Measurements from ENCODE around the gene FUT3. TPM values are rescaled to one million over a fixed set of nuclear protein-coding genes. Genes with fewer than 3 reads are reported as not detected.

The FUT3 gene
- total RNA-seq, 2 donors from 2014 or later = 1.3 TPM; not detected in 1

DNA sequence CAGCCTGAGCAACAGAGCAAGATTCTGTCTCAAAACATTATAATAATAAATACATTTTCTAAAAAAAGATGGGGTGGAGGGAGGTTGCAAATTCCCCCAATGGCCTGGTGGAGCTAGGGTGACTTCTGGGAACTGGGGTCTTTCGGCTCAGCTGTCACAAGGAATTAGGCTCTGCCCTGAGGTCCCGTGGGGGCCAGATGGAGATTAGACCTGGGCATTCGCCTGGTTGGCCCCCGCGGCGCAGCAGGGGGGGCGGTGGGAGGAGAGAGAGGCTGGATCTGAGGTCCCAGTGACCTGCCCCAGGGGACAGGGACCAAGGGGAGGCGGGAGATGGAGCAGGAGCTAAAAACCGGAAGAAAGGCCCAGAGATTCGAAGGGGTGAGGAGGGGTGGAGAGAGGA, 26.5 kb downstream of the FUT3 start:
- H3K27ac Mint-ChIP-seq = no peak overlapping the region

DNA sequence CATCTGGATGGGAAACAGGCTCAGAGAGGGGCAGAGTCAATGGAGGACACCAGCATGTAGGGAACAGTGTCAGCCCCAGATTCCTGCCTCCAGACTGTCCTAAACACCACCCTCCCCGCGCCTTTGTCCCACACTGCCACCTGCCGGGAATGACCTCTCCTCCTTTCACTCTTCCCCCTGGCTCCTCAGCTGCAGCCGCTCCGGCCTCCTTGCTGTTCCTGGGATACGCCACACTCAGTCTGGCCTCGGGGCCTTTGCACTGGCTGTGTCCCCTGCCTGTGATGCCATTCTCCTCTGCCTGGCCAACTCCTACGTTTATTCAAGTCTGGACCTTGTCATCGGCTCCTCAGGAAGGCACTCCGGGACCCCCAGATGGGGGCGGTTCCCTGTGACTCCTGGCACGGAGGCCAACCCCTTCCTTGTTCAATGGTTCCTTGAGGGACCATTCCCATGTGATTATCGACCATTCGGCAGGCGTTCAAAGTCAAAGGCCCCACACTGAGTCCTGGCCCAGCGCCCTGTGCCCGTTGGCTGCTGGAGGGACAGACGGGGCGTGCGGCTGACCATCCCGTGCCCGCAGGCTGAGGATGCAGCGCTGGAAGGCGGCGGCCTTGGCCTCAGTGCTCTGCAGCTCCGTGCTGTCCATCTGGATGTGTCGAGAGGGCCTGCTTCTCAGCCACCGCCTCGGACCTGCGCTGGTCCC, 27.5 kb downstream of the FUT3 start:
- Mint-ChIP-seq H3K27ac (no peak overlapping the region), H3K4me1 (no peaks in the 10 kb centered on the region), H3K27me3 (ENCODE audit: insufficient read depth) (peaks cover 2% of the 10 kb centered on the region), H3K9me3 (peaks cover 2% of the 10 kb centered on the region), H3K4me3 (no peak overlapping the region), H3K36me3 (ENCODE audit: low read depth) (peaks cover 2% of the 10 kb centered on the region)
- DNase-seq = peak; percentile 87
- H3K9ac ChIP-seq (ENCODE audit: extremely low read depth, low read length, poor library complexity, severe bottlenecking) = no peak overlapping the region
- H3K27me3 ChIP-seq (ENCODE audit: control insufficient read depth, insufficient read depth, low read length, poor library complexity, severe bottlenecking) = no peaks in the 10 kb centered on the region
- TF ChIP-seq, protein P1, sequence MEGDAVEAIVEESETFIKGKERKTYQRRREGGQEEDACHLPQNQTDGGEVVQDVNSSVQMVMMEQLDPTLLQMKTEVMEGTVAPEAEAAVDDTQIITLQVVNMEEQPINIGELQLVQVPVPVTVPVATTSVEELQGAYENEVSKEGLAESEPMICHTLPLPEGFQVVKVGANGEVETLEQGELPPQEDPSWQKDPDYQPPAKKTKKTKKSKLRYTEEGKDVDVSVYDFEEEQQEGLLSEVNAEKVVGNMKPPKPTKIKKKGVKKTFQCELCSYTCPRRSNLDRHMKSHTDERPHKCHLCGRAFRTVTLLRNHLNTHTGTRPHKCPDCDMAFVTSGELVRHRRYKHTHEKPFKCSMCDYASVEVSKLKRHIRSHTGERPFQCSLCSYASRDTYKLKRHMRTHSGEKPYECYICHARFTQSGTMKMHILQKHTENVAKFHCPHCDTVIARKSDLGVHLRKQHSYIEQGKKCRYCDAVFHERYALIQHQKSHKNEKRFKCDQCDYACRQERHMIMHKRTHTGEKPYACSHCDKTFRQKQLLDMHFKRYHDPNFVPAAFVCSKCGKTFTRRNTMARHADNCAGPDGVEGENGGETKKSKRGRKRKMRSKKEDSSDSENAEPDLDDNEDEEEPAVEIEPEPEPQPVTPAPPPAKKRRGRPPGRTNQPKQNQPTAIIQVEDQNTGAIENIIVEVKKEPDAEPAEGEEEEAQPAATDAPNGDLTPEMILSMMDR (conservative IDR thresholded peaks at IDR 0.05) = peak; percentile 54
- H3K4me1 ChIP-seq (ENCODE audit: control insufficient read depth, insufficient read depth, low read length) = no peaks in the 10 kb centered on the region
- no peak overlapping the region for H3K27ac ChIP-seq (ENCODE audit: low read depth, low read length)
- H3K9me3 ChIP-seq (ENCODE audit: control insufficient read depth, low read length) = no peaks in the 10 kb centered on the region
- no peak overlapping the region for H3K4me3 ChIP-seq (ENCODE audit: low read length)
- WGBS, 2 experiments (ENCODE audit: insufficient coverage in 1 of 2, insufficient read length in 1 of 2) = 87% methylated on average over 25 to 30 of the region's 30 CpGs
- no peaks in the 10 kb centered on the region for H3K36me3 ChIP-seq (ENCODE audit: control insufficient read depth, insufficient read depth, low read length)

More for the DNA sequence above, 26.5 kb downstream of the FUT3 start:
- TF ChIP-seq, protein P1 (conservative IDR thresholded peaks at IDR 0.05) = no peak
- Histone ChIP-seq H3K27me3 (ENCODE audit: control insufficient read depth, insufficient read depth, low read length, poor library complexity, severe bottlenecking) (no peaks in the 10 kb centered on the region), H3K9ac (ENCODE audit: extremely low read depth, low read length, poor library complexity, severe bottlenecking) (no peak overlapping the region), H3K27ac (ENCODE audit: low read depth, low read length) (no peak overlapping the region), H3K9me3 (ENCODE audit: control insufficient read depth, low read length) (no peaks in the 10 kb centered on the region), H3K4me1 (ENCODE audit: control insufficient read depth, insufficient read depth, low read length) (no peaks in the 10 kb centered on the region), H3K36me3 (ENCODE audit: control insufficient read depth, insufficient read depth, low read length) (no peaks in the 10 kb centered on the region), H3K4me3 (ENCODE audit: low read length) (no peak overlapping the region)
- Mint-ChIP-seq H3K9me3 (peaks cover 2% of the 10 kb centered on the region), H3K4me3 (no peak overlapping the region), H3K36me3 (ENCODE audit: low read depth) (peaks cover 2% of the 10 kb centered on the region), H3K27me3 (ENCODE audit: insufficient read depth) (peaks cover under 1% of the 10 kb centered on the region), H3K4me1 (no peaks in the 10 kb centered on the region)
- WGBS, 2 experiments (ENCODE audit: insufficient coverage in 1 of 2, insufficient read length in 1 of 2) = 91 to 93% methylated on average over 5 to 10 of the region's 10 CpGs
- DNase-seq = no peak

DNA sequence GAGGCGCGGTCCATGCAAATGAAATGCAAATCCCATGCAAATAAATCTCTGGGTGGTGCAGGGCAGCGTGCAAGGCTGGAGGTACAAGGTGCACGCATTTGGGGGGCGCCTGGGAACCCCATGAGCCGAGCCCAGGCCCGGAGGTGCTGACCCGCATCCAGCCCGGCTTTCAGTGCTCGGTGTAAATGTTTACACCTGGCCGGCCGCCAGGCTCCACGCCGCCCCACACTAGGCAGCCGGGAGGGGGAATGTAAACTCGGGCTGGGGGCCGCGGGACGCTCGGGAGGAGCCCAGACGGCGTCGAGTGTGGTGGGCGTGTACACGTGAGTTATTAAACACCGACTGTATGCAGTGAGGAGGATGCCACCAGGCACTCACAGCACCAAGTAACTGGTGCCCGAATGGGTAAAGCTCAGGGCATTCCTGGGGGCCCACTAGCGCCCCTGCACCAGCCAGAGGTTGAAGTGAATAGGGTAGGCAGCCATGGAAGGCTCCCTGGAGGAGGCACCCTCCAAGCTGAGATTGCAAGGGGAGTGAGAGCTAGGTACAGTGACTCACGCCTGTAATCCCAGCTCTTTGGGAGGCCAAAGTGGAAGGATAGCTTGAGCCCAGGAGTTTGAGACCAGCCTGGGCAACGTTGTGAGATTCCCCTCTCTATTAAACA, 28.9 kb downstream of the FUT3 start:
- Mint-ChIP-seq H3K27ac (no peak overlapping the region), H3K9me3 (peaks cover 2% of the 10 kb centered on the region), H3K27me3 (ENCODE audit: insufficient read depth) (peaks cover 2% of the 10 kb centered on the region), H3K4me1 (no peaks in the 10 kb centered on the region), H3K36me3 (ENCODE audit: low read depth) (peaks cover 2% of the 10 kb centered on the region), H3K4me3 (no peak overlapping the region)
- no peak overlapping the region for H3K27ac ChIP-seq (ENCODE audit: low read depth, low read length)
- H3K4me1 ChIP-seq (ENCODE audit: control insufficient read depth, insufficient read depth, low read length) = no peaks in the 10 kb centered on the region
- TF ChIP-seq, protein P1 (conservative IDR thresholded peaks at IDR 0.05) = no peak
- H3K27me3 ChIP-seq (ENCODE audit: control insufficient read depth, insufficient read depth, low read length, poor library complexity, severe bottlenecking) = no peaks in the 10 kb centered on the region
- H3K9me3 ChIP-seq (ENCODE audit: control insufficient read depth, low read length) = no peaks in the 10 kb centered on the region
- DNase-seq = no peak
- no peaks in the 10 kb centered on the region for H3K36me3 ChIP-seq (ENCODE audit: control insufficient read depth, insufficient read depth, low read length)
- WGBS, 2 experiments (ENCODE audit: insufficient coverage in 1 of 2, insufficient read length in 1 of 2) = 87% methylated on average over 28 to 30 of the region's 30 CpGs
- H3K4me3 ChIP-seq (ENCODE audit: low read length) = no peak overlapping the region
- no peak overlapping the region for H3K9ac ChIP-seq (ENCODE audit: extremely low read depth, low read length, poor library complexity, severe bottlenecking)
